Measurements from ENCODE around the gene TRAPPC3L.

- TF ChIP-seq POLR2AphosphoS5 (IDR thresholded peaks at IDR 0.05; ENCODE audit: borderline replicate concordance, low read depth, low read length) (no peak), EZH2 (IDR thresholded peaks at IDR 0.05) (no peak)
Observed at GRCh38 chr6:116522896-116523295, 22.6 kb downstream of the TRAPPC3L start.

All from SK-N-MC (cell line).